ENCODE measurements around the gene GPATCH2L.

Gene GPATCH2L

DNA sequence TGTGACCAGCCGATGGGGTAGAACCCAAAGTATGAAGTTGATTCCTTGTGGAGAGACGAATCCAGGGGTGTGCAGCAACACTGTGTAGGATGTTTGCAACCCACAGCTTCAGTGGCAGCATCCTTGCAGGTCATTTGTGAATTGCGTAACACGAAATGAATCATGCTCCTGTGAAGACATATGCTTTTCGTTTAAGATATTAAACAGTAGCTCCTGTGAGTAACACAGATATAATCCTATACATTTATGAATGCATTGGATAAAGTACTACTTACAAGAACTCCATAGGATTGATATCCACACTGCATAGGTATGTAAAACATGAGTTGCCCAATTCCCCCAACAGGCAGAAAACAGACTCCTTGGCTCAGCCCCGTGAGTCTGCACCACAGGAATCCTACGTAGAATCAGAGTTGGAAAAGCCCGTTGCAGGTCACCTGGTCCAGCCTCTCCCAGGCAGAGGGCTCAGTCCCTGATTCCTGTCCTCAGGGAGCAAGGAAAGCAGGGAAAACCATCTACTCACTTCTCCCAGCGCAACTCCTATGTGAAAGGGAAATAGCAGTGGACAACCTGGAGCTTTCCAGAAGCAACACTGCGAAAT lies 75.8 kb downstream of the GPATCH2L start:
- Histone ChIP-seq H3K4ac (ENCODE audit: low read depth, low read length) (no peak overlapping the region), H3K36me3 (ENCODE audit: control insufficient read depth in 1 of 2, insufficient read depth in 2 of 2, low read length in 2 of 2) (no peaks in the 10 kb centered on the region), H3K23ac (ENCODE audit: low read length) (no peak overlapping the region), H3K4me3 (ENCODE audit: low read depth, low read length) (peak overlapping the region; percentile 13), H3K9ac (ENCODE audit: low read length) (no peak overlapping the region), H2BK120ac (ENCODE audit: insufficient read depth, low read length, poor library complexity) (no peak overlapping the region), H4K8ac (ENCODE audit: low read depth, low read length) (no peak overlapping the region), H3K9me3 (ENCODE audit: insufficient read depth, low read depth, low read length) (no peaks in the 10 kb centered on the region), H2BK12ac (ENCODE audit: low read length) (no peak overlapping the region), H3K79me2 (ENCODE audit: control insufficient read depth, insufficient read depth, low read length, poor library complexity) (no peaks in the 10 kb centered on the region), H2AK5ac (ENCODE audit: low read length) (no peak overlapping the region), H3K4me2 (ENCODE audit: low read length) (no peak overlapping the region), H2BK5ac (ENCODE audit: low read depth, low read length, poor library complexity) (no peak overlapping the region), H3K27ac (ENCODE audit: low read depth, low read length) (no peak overlapping the region), H4K91ac (ENCODE audit: low read depth, low read length) (no peak overlapping the region), H3K27me3 (ENCODE audit: insufficient read depth, low read length) (no peaks in the 10 kb centered on the region), H3K79me1 (ENCODE audit: low read length) (no peaks in the 10 kb centered on the region), H2AFZ (ENCODE audit: insufficient read depth, low read length, poor library complexity) (no peak overlapping the region), H3K4me1 (ENCODE audit: control insufficient read depth in 1 of 2, insufficient read depth in 2 of 2, low read length in 2 of 2) (no peaks in the 10 kb centered on the region), H3K14ac (ENCODE audit: low read length) (no peak overlapping the region), H4K12ac (ENCODE audit: low read depth, low read length) (no peak overlapping the region), H3K18ac (ENCODE audit: low read length) (no peak overlapping the region)
- DNase-seq: peak; percentile 53 to 78
- WGBS (ENCODE audit: extremely low coverage, insufficient coverage, insufficient read length): no CpG with 5 or more reads among the region's 10 CpGs

DNA sequence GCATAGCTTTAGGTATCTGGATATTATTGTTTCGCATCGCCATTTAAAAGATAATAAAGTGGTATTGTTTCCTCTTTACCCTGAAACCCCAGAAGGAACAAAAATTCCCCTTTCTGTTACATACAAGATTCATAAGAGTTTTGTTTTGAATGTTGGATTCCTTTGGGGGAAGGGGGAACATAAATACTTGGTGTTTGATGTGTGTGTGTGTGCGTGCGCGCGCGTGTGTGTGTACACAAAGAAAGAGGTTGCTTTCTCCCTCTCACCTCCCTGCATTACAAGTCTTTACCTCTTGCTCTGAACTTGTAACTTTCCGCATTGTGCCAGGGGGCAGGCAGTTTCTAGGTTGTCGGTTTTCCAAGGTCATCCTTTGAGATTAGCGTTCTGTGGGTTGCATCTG lies 76.4 kb downstream of the GPATCH2L start:
- Histone ChIP-seq H3K27me3 (ENCODE audit: insufficient read depth, low read length) (no peaks in the 10 kb centered on the region), H2BK12ac (ENCODE audit: low read length) (no peak overlapping the region), H3K9me3 (ENCODE audit: insufficient read depth, low read depth, low read length) (no peaks in the 10 kb centered on the region), H2AFZ (ENCODE audit: insufficient read depth, low read length, poor library complexity) (no peak overlapping the region), H3K4me1 (ENCODE audit: control insufficient read depth in 1 of 2, insufficient read depth in 2 of 2, low read length in 2 of 2) (no peaks in the 10 kb centered on the region), H3K23ac (ENCODE audit: low read length) (no peak overlapping the region), H3K9ac (ENCODE audit: low read length) (no peak overlapping the region), H2BK120ac (ENCODE audit: insufficient read depth, low read length, poor library complexity) (no peak overlapping the region), H3K18ac (ENCODE audit: low read length) (no peak overlapping the region), H3K79me2 (ENCODE audit: control insufficient read depth, insufficient read depth, low read length, poor library complexity) (no peaks in the 10 kb centered on the region), H3K4ac (ENCODE audit: low read depth, low read length) (no peak overlapping the region), H3K36me3 (ENCODE audit: control insufficient read depth in 1 of 2, insufficient read depth in 2 of 2, low read length in 2 of 2) (no peaks in the 10 kb centered on the region), H3K27ac (ENCODE audit: low read depth, low read length) (no peak overlapping the region), H3K4me3 (ENCODE audit: low read depth, low read length) (no peak overlapping the region), H3K4me2 (ENCODE audit: low read length) (no peak overlapping the region), H4K91ac (ENCODE audit: low read depth, low read length) (no peak overlapping the region), H4K8ac (ENCODE audit: low read depth, low read length) (no peak overlapping the region), H3K14ac (ENCODE audit: low read length) (no peak overlapping the region), H2AK5ac (ENCODE audit: low read length) (no peak overlapping the region), H4K12ac (ENCODE audit: low read depth, low read length) (no peak overlapping the region), H3K79me1 (ENCODE audit: low read length) (no peaks in the 10 kb centered on the region), H2BK5ac (ENCODE audit: low read depth, low read length, poor library complexity) (no peak overlapping the region)
- no CpG with 5 or more reads among the region's 10 CpGs for WGBS (ENCODE audit: extremely low coverage, insufficient coverage, insufficient read length)
- DNase-seq: no peak

DNA sequence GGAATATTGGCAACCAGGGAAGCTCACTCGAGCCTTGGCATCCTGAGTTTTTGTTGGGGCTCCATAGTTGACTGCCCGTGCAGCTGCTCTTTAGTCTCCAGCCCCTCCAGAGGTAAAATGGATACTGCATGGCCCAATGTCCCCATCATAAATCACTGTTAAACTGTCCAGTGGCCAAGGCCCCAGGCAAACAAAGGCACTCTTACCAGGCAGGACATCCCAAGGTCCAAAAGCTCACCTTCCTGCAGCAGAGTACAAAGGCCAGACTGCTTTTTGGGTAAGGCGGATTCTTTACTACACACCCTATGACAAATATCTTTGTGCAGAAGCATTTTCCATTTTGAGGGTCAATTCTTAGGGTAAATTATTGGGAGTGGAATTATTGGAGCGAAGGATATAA lies 81.1 kb downstream of the GPATCH2L start:
- no peak overlapping the region for H2AK5ac ChIP-seq (ENCODE audit: low read length)
- no peaks in the 10 kb centered on the region for H3K4me1 ChIP-seq (ENCODE audit: control insufficient read depth in 1 of 2, insufficient read depth in 2 of 2, low read length in 2 of 2)
- H3K23ac ChIP-seq (ENCODE audit: low read length): no peak overlapping the region
- no peak overlapping the region for H3K18ac ChIP-seq (ENCODE audit: low read length)
- H3K27me3 ChIP-seq (ENCODE audit: insufficient read depth, low read length): no peaks in the 10 kb centered on the region
- H3K27ac ChIP-seq (ENCODE audit: low read depth, low read length): no peak overlapping the region
- H2BK120ac ChIP-seq (ENCODE audit: insufficient read depth, low read length, poor library complexity): no peak overlapping the region
- no peak overlapping the region for H3K14ac ChIP-seq (ENCODE audit: low read length)
- no peak for DNase-seq
- no peak overlapping the region for H2BK5ac ChIP-seq (ENCODE audit: low read depth, low read length, poor library complexity)
- no CpG with 5 or more reads among the region's 4 CpGs for WGBS (ENCODE audit: extremely low coverage, insufficient coverage, insufficient read length)
- no peak overlapping the region for H2AFZ ChIP-seq (ENCODE audit: insufficient read depth, low read length, poor library complexity)
- no peak overlapping the region for H4K91ac ChIP-seq (ENCODE audit: low read depth, low read length)
- H3K36me3 ChIP-seq (ENCODE audit: control insufficient read depth in 1 of 2, insufficient read depth in 2 of 2, low read length in 2 of 2): no peaks in the 10 kb centered on the region
- no peak overlapping the region for H3K4ac ChIP-seq (ENCODE audit: low read depth, low read length)
- no peak overlapping the region for H4K8ac ChIP-seq (ENCODE audit: low read depth, low read length)
- H3K4me2 ChIP-seq (ENCODE audit: low read length): no peak overlapping the region
- H3K79me2 ChIP-seq (ENCODE audit: control insufficient read depth, insufficient read depth, low read length, poor library complexity): no peaks in the 10 kb centered on the region
- no peak overlapping the region for H3K9ac ChIP-seq (ENCODE audit: low read length)
- peaks cover 2% of the 10 kb centered on the region for H3K9me3 ChIP-seq (ENCODE audit: insufficient read depth, low read depth, low read length)
- no peaks in the 10 kb centered on the region for H3K79me1 ChIP-seq (ENCODE audit: low read length)
- no peak overlapping the region for H2BK12ac ChIP-seq (ENCODE audit: low read length)
- no peak overlapping the region for H3K4me3 ChIP-seq (ENCODE audit: low read depth, low read length)
- no peak overlapping the region for H4K12ac ChIP-seq (ENCODE audit: low read depth, low read length)

DNA sequence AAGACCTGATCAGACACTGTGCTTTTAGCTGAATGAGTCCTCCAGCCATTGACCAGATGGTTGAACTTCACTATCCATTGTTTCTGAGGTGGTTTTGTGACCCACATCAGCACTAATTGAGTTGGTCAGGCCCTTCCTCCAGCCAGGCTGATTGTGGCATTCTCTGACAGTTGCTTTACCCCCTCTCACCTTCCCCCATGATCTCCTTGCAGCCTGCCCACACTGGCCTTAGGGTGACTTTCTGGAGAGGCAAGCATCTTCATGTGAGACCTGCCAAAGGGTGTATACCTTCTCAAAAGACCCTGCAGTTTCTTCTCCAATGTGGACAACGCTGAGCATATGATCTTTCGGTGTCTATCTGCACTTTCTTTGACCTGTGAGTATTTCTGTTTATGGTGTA lies 83.9 kb downstream of the GPATCH2L start:
- DNase-seq: no peak
- Histone ChIP-seq H3K36me3 (ENCODE audit: control insufficient read depth in 1 of 2, insufficient read depth in 2 of 2, low read length in 2 of 2) (no peaks in the 10 kb centered on the region), H3K14ac (ENCODE audit: low read length) (no peak overlapping the region), H3K18ac (ENCODE audit: low read length) (no peak overlapping the region), H3K79me1 (ENCODE audit: low read length) (no peaks in the 10 kb centered on the region), H2BK5ac (ENCODE audit: low read depth, low read length, poor library complexity) (no peak overlapping the region), H3K4me3 (ENCODE audit: low read depth, low read length) (no peak overlapping the region), H3K23ac (ENCODE audit: low read length) (no peak overlapping the region), H3K9ac (ENCODE audit: low read length) (no peak overlapping the region), H2AK5ac (ENCODE audit: low read length) (no peak overlapping the region), H4K8ac (ENCODE audit: low read depth, low read length) (no peak overlapping the region), H3K27ac (ENCODE audit: low read depth, low read length) (no peak overlapping the region), H3K27me3 (ENCODE audit: insufficient read depth, low read length) (no peaks in the 10 kb centered on the region), H2BK120ac (ENCODE audit: insufficient read depth, low read length, poor library complexity) (no peak overlapping the region), H4K91ac (ENCODE audit: low read depth, low read length) (no peak overlapping the region), H3K4me2 (ENCODE audit: low read length) (no peak overlapping the region), H4K12ac (ENCODE audit: low read depth, low read length) (no peak overlapping the region), H2AFZ (ENCODE audit: insufficient read depth, low read length, poor library complexity) (no peak overlapping the region), H3K4me1 (ENCODE audit: control insufficient read depth in 1 of 2, insufficient read depth in 2 of 2, low read length in 2 of 2) (no peaks in the 10 kb centered on the region), H3K9me3 (ENCODE audit: insufficient read depth, low read depth, low read length) (peaks cover 2% of the 10 kb centered on the region), H2BK12ac (ENCODE audit: low read length) (no peak overlapping the region), H3K4ac (ENCODE audit: low read depth, low read length) (no peak overlapping the region), H3K79me2 (ENCODE audit: control insufficient read depth, insufficient read depth, low read length, poor library complexity) (no peaks in the 10 kb centered on the region)
- no CpG with 5 or more reads among the region's 2 CpGs for WGBS (ENCODE audit: extremely low coverage, insufficient coverage, insufficient read length)

Data from trophoblast cell (in vitro differentiated cells and primary cell).